NCI-H2196 (cell line): ENCODE results near the gene EPHA3.

Experiments used
- DNase-seq: peaks from one replicate; lab custom pipeline; 2025; ENCODE audit not compliant: unreplicated experiment; lab: John Stamatoyannopoulos, UW

EPHA3 gene

DNA sequence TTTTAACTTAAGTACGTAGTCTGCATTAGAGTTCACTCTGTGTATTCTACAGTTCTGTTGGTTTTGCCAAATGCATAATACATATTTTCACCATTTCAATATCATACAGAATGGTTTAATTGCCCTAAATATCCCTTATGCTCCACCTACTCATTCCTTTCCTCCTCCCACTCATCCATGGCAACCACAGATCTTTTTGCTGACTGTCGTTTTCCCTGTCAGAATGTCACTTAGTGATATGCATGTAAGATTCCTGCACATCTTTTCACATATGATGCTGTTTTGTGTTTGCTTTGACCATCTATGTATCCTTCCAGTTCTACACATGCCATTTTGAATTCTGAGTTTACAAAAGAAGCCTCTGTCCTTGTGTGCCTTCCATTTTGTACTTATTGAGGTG, 36.7 kb downstream of the EPHA3 start:
- no peak for DNase-seq

DNA sequence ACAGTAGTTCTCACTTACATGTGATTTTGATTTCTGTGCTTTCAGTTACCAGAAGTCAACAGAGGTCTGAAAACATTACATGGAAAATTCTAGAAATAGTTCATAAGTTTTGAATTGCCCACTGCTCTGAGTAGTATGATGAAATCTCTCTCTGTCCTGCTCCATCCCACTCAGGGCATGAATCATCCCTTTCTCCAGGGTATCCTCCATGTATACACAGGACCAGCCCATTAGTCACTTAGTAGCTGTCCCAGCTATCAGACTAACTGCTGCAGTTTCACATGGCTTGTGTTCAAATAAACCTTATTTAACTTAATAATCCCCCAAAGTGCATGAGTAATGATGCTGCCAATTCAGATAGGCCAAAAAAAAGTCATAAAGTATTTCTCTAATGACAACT, 38.6 kb downstream of the EPHA3 start:
- no peak for DNase-seq

GRCh38 chr3:89154416-89154815, 47.0 kb downstream of the EPHA3 start:
- DNase-seq = no peak

DNA sequence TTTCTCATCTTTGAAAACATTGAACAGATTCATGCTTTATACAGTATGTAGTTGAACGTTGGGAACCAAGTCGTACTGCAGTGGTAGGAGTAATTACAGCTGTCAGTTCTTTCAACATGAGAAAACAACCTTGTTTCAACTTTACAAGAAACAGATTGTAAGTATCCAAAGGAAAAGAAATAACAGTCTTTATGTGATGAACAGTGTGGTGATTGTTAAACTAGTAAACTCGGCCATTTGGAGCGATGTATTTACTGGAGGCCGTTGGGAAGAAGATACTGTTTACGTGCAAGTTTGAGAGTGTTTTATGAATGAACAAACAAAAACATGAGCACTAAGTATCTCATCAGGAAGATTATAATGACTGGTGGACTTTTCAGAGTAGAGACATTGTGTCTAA, 48.4 kb downstream of the EPHA3 start:
- DNase-seq = no peak

GRCh38 chr3:89157575-89157974, 50.2 kb downstream of the EPHA3 start:
- DNase-seq = no peak

DNA sequence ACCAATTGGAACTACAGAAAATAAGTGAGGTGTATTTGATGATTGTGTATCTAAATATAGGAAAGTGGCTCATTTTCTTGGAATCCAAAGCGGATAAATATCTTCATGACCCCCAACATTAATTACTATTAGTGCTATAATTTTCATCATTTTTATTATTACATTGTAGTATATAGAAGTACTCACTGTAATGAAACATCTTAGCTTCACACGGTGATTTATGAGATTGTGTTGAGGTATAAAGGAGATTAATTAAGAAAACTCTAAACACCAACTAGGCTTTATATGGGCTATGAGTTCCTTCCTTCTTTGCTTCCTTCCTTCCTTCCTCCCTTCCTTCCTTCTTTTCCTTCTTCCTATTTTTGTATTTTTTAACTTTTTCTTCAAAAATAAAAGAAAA, 52.2 kb downstream of the EPHA3 start:
- DNase-seq = no peak

GRCh38 chr3:89164774-89165173, 57.4 kb downstream of the EPHA3 start:
- DNase-seq = no peak

- no peak for DNase-seq
These were observed 58.3 kb downstream of the EPHA3 start for GRCh38 chr3:89165636-89166263.

DNA sequence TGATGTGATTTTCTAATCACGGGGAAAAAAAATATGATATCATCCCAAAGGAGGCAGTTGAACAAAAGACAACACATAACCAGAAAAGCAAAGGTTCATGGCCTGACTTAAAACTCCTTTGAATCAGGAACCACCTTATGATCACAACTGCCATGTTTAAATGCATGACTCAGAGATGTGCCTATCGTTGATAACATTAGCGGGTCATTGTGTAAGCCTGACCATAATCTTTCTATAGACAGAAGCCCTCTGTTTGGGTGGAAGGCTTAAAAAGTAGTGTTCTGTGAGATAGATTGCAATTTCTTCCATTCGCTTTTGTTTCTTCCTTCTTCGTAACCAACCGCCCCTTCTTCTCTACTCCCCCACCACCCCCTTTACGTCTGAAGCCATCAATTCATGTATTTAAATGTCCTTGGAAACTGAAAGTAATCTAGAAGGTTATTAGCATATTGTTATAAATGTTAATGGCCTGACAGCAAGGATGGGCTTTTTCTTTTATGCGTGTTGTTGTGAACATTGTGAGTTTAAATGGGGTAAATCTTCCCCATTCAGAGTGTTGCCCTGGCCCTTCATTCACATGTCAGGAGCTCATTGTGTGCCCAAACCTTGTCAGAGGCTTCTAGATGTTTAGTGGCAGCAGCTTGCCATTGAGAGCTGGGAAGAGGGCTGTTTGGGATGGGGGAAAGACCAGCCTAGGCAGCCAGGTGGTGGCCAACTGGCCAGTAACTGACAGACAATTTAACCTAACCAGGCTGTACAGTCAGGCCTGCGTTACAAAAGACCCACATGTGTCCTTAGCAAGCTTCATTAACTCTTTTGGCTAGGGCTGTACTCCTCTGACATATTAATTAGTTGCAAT, 64.5 kb downstream of the EPHA3 start:
- DNase-seq = no peak

GRCh38 chr3:89173546-89173945, 66.1 kb downstream of the EPHA3 start:
- no peak for DNase-seq

GRCh38 chr3:89179355-89180001, 72.1 kb downstream of the EPHA3 start:
- DNase-seq = no peak

DNA sequence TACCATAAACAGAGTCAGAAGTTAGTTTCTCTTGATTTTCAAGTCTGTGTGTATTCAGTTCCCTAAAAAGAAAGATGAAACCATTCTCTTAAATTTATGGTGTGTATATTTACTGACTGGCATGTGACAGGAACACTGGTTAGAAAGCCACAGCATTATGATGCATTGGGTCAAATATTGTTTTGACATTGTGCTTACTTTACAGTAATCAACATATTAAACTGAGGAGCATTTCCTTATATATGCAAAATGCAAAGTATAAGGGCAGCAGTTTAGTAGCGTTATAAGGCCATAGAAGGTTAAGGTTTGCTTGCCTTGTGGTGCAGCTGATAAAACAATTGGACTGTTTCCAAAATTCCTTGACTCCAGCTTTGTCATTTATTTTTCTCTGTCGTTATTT, 72.9 kb downstream of the EPHA3 start:
- DNase-seq = no peak

GRCh38 chr3:89182056-89182455, 74.6 kb downstream of the EPHA3 start:
- DNase-seq = no peak

DNA sequence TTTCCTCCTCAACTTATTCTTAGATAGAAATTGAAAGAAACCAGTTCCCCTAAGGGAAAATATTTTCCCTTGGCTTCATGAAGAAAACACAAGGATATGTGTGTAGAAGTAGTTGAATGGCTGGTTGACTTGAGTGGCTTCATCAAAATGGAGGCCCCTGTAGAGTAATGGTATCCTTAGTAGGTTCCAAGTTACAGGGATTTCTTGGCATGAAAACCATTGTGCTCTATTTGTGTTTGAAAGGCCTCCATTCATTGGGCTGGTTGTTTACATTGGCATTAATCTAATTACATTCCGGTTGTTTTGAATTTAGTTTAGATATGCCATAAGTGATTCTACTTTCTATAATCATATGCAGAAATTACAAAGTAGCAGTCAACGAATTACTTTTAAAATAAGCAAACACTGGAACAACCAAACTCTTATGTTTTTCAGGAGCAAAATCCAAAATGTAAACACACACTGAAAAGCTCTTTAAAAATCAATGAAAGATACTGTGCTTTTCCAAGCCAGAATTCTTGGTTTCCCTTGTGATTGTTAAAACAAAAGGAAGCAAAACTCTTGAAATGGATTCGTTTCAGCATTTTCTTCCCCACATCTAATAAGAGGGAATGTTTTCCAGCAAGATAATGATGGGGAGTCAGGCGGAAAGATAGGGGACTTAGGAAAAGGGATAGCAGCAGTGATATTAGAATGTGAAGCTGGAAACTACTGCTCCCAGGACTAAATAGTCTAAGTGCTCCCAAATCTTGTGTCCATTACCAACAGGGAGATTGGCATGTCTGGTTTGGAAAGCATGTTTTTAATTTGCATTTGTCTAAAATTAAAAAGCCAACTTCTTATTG, 77.0 kb downstream of the EPHA3 start:
- DNase-seq = no peak

- DNase-seq = no peak
These were observed 79.0 kb downstream of the EPHA3 start for GRCh38 chr3:89186456-89186855.

DNA sequence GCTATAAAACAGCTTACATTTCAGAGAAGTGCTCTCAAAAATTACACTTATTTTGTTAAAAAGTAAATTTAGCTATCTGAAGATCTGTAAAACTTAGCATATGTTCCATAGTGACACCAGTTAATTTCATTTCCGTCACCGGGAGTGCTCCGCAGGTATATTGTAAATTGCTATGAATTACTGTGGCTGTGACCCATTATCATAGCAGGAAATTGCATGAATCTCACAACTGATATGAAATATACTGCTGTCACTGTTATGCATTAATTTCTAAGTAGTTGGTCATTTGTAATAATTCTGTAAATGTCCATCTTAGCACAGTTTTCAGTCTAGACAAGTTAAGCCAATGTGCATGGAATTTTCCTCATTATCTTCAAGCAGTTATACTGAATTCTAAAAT, 91.2 kb downstream of the EPHA3 start:
- no peak for DNase-seq

DNA sequence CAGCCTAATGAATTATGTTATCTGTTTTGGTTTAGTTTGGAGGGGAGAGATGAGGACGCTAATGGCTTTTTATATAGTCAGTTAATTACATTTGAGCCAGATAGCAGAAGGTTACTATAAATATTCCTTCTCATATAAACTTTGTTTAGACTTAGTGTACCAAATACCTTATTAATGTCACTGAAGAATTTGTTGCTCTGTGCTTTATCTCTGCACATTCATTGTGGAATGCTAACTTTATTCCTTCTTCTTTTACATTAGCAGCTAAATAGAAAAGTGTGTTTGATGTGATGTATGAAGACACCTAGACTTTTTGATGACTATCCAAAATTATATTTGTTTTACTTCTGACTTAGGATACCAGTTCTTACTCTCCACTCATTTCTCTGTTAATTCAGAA, 105.2 kb downstream of the EPHA3 start:
- no peak for DNase-seq

DNA sequence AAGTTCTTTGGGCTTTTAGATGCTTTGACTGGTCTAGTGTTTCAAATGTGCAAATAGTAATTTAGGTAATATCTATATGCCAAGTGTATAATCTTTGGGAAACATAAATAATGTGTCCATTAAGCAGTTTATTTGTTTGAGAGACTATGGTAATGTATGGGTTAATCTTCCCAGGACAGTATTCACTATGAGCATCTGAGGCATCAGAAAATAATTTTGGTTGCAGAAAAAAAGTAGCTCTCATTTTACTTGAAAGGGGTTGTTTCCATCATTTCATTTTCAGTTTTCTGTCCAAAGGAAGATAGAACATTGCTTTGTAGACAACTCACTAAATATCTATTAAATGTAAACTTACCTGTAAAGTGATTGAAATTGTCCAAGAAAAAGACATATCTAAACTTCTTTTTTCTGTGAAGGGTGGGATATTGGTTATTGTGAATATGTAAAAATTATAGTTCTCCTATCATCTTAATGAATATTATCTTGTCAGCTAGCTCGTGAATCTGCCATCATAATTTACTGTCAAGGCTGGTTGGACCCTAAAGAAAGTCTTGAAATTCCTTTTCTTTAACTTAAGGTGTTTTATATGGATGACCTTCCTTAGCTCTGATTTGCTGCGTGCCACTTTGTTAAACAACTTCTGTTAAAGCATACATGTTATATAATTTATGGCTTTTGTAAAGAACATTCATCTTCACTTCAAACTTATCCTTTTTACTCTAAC, 108.8 kb downstream of the EPHA3 start:
- DNase-seq = no peak

- no peak for DNase-seq
These were observed 109.8 kb downstream of the EPHA3 start for GRCh38 chr3:89217148-89217685.

- no peak for DNase-seq
These were observed 114.5 kb downstream of the EPHA3 start for GRCh38 chr3:89221924-89222323.
